Epithelial cell of proximal tubule (primary cell): Measurements from ENCODE around the gene TBC1D4. TPM values are rescaled to one million over a fixed set of nuclear protein-coding genes. Genes with fewer than 3 reads are reported as not detected.

Experiments used
- DNase-seq: peaks from one replicate; pipeline ENCODE4 v3.0.0-alpha.2; 2011; ENCODE audit warnings: low read depth
- H3K4me3 ChIP-seq: 2 replicates; pipeline ENCODE4 v1.5.1; 2011; ENCODE audit warnings: low read depth, mild to moderate bottlenecking, low read length
- CTCF ChIP-seq: conservative IDR thresholded peaks from 2 replicates; pipeline ENCODE4 v1.5.1; 2012; ENCODE audit warnings: low read depth, mild to moderate bottlenecking, low read length
- total RNA-seq: library from RNA; depleted of rRNA; stranded (reverse); fragments of >200 nt; gene quantifications from 2 replicates; pipeline ENCODE4 v1.2.3, GENCODE V29; 2015

TBC1D4 gene
- total RNA-seq, 1 donor from 2014 or later: 20.9 TPM

- no peak overlapping the region for H3K4me3 ChIP-seq
- no peak for DNase-seq
- TF ChIP-seq CTCF: peak; percentile 67
These were observed 109.5 kb downstream of the TBC1D4 start for GRCh38 chr13:75372517-75372916.

DNA sequence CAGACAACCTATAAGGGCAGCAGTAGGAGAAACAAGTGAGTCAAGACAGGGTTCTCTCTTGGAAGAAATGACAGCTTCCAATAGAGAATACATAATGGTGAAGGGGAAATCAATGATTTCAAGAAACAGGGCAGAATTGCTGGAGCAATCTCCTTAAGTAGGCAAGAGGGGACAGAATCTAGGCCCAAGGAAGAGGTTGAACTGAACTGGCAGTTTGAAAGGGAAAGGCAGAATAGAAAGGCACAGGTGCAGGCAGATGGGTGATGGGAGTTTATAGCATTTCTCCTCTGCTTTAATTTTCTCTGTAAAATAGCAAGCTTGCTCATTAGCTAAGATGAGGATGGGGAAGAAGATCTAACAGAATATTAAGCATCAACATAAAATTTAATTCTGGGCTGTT lies 110.8 kb downstream of the TBC1D4 start:
- H3K4me3 ChIP-seq: no peak overlapping the region
- no peak for DNase-seq
- TF ChIP-seq CTCF: no peak

DNA sequence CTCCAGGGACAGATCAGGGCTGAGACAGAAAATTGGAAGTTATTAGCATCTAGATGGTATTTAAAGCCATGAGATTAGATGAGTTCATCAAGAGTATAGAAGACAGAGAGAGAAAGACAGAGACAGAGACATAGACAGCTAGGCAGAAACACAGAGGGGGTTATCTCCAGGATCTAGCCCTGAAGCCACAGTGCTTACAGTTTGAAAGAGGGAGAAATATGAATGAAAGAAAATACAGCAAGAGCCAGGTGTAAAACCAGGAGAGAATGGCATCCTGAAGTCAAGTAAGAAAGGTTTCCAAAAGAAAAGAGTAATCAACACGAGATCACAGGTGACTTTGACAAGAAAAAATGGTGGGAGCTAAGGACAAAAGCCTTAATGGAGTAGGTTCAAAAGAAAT lies 111.2 kb downstream of the TBC1D4 start:
- no peak overlapping the region for H3K4me3 ChIP-seq
- no peak for DNase-seq
- no peak for TF ChIP-seq CTCF

DNA sequence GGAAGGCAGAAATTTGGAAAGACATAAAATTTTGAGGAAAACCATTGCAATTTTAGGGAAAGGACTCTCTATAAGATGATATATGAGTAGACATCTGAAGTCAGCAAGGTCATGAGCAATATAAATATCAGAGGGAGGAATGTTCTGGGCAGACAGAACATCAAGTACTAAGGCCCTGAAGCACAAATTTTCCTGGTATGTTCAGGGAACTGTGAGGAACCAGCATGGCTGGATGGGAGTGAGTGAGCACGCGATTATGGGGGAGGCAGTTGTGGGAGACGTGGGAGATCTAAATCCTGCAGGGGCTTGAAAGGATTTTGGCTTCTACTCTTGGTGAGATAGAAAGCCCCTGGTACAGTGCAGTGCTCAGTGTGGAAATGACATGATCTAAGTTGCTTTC lies 112.0 kb downstream of the TBC1D4 start:
- H3K4me3 ChIP-seq: no peak overlapping the region
- DNase-seq: no peak
- TF ChIP-seq CTCF: no peak

GRCh38 chr13:75368167-75368566 lies 113.8 kb downstream of the TBC1D4 start:
- H3K4me3 ChIP-seq: no peak overlapping the region
- TF ChIP-seq CTCF: no peak
- DNase-seq: peak; percentile 61

DNA sequence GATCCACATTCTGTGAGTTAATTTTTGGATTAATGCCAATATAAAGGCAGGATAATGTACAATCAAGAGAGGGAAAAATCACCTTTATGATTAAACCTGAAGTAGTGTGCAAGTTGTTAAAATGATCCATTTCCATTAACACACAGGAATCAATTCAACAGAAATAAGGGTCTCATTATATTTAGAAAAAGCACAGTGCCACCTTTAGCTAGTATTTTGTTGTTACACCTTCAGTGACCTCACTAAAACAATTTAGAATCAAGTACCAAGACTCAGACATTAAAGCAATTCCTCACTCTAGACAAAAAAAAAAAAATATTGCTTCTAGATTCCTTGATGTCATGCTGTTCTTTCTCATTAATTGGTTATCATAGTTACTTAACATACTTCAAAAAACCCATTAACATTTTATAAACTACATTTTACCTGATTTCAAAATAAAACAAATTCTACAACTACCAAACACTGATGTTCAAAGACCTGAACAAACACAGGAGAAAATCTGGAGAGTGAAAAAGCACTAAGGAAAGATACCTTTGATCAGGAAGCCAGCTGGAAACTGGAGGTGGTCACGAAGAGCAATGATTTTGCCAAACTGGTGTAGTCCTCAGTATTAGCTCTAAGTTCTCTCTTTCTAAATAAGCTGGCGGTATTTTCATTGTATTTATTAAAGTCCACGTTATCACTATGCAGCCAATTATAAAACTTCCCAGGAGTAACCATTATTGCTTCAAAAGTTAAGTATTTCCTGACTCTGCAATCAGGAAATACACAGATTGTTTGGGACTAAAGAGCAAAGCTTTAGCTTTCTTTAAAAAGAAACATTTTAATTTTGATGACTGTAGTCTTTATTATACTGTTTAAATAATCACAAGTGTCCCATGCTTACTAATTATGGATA lies 115.3 kb downstream of the TBC1D4 start:
- H3K4me3 ChIP-seq: no peak overlapping the region
- TF ChIP-seq CTCF: peak; percentile 6
- no peak for DNase-seq

DNA sequence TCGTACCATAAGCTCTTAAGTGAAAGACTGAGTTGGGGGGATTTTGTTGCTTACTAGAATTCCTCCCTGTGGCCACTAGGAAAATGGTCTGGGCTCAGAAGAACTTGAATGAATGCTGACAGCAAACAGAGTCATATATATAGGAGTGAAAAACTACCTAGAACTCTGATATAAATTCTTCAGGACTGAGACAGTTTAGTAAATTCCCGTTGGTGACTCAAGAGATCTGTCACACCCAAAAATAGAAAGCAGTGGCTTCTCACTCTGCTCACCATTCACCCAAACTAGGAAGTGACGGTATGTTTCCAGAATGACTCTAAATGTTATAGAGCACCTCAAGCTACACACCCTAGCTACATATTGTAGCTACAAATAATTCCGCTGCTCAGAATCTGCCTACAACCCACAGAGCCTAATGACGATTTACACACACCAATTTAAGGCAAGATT lies 116.2 kb downstream of the TBC1D4 start:
- no peak overlapping the region for H3K4me3 ChIP-seq
- peak; percentile 7 for TF ChIP-seq CTCF
- peak; percentile 52 for DNase-seq
